Hematopoietic multipotent progenitor cell treated with erythropoietin and hydrocortisone succinate and interleukin-3 and kit ligand, for 4 days (in vitro differentiated cells): ENCODE data around the gene MED23.

Source experiments
- DNase-seq: peaks from one replicate; pipeline ENCODE4 v3.0.0-alpha.2; 2015

The MED23 gene, protein sequence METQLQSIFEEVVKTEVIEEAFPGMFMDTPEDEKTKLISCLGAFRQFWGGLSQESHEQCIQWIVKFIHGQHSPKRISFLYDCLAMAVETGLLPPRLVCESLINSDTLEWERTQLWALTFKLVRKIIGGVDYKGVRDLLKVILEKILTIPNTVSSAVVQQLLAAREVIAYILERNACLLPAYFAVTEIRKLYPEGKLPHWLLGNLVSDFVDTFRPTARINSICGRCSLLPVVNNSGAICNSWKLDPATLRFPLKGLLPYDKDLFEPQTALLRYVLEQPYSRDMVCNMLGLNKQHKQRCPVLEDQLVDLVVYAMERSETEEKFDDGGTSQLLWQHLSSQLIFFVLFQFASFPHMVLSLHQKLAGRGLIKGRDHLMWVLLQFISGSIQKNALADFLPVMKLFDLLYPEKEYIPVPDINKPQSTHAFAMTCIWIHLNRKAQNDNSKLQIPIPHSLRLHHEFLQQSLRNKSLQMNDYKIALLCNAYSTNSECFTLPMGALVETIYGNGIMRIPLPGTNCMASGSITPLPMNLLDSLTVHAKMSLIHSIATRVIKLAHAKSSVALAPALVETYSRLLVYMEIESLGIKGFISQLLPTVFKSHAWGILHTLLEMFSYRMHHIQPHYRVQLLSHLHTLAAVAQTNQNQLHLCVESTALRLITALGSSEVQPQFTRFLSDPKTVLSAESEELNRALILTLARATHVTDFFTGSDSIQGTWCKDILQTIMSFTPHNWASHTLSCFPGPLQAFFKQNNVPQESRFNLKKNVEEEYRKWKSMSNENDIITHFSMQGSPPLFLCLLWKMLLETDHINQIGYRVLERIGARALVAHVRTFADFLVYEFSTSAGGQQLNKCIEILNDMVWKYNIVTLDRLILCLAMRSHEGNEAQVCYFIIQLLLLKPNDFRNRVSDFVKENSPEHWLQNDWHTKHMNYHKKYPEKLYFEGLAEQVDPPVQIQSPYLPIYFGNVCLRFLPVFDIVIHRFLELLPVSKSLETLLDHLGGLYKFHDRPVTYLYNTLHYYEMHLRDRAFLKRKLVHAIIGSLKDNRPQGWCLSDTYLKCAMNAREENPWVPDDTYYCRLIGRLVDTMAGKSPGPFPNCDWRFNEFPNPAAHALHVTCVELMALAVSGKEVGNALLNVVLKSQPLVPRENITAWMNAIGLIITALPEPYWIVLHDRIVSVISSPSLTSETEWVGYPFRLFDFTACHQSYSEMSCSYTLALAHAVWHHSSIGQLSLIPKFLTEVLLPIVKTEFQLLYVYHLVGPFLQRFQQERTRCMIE (N-terminal part only)

DNA sequence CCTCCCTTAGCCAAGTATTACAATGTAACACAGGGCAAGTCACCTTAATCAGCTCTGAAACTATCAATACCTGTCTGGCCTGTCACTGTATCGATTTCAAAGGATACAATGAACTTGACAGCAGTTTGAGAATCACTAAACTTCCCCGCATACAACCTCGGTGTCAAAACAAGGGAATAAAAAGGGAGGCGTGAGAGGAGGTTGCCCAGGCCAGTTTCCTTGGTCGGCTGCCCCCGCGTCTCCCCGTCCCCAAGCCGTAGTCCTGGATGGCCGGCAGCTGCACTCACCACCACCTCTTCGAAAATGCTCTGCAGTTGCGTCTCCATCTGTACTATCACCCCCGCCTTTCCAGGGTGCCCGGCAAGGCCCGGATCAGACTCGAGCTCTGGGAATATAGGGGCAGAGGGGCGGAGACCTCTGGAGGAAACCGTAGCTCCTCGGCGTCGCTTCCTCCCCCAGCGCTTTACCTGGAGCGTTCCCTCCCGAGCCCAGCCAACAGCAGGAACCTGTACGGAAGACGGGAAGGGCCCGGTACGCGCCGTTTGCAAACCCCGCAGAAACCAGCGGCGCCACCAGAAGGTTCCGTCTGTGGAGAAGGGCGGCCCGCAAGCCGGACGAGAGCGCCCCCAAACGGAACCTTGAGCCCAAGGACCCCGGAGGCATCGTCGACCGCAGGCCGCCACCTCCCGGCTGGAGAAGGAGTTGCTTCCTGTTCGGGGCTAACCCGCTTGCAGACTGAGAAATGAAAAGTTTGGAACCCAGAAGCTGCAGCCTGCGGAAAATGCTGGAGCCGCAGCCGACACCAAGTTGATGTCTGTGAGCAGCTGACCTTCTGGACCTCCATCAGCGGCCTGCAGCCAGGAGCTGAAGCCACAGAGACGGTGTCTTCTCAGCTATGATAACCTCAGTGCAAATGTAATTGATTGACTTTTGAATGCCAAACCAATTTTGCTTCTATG, at the start of gene MED23:
Gene MED23 (minus strand): TSS at position 519 of the 959 bp plus-strand sequence. CDS start 193 bp downstream, at position 326.
- peak; percentile 97 for DNase-seq

DNA sequence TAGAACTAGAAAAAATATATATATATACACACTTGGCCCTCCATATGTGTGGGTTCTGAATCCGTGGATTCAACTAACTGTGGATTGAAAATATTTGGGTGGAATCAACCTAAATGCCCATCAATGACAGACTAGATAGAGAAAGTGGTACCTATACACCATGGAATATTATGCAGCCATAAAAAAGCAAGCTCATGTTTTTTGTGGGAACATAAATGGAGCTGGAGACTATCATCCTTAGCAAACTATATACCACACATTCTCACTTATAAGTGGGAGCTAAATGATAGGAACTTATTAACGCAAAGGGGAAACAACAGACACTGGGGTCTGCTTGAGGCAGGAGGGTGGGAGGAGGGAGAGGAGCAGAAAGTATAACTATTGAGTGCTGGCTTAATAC, 45.1 kb upstream of the MED23 start:
- DNase-seq = no peak

DNA sequence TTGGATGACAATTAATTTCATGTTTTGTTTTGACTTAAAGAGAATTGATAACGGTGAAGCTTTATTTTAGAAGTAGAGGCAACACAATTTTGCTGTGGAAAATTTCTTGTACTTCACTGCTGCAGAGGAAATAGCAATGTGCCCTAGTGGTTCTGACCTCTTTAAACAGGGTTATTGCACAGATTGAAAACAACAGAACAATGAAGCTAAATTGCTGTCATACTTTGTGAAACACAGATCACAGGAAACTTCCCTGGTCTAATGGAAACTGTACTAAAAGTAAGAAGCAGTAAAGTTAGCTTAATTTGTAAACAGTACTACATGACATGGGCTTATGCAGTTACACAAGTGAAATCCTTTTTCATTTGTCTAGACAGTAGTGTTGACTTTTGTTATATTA, 41.8 kb upstream of the MED23 start:
- no peak for DNase-seq

DNA sequence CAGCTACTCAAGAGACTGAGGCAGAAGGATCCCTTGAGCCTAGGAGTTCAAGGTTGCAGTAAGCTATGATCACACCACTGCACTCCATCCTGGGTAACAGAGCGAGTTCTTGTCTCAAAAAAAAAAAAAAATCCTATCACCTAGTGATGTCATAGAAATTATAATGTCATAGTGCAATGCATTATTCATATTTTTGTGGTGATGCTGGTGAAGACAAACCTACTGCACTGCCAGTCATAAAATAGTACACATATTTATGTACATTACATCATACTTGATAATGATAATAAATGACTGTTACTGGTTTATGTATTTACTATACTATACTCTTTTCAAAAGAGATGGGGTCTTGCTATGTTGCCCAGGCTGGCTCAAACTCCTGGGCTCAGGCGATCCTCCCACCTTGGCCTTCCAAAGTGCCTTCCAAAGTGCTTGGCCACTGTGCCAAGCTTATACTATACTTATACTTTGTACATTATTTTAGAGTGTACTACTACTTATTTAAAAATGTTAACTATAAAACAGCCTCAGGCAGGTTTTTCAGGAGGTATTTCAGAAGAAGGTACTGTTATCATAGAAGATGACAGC, 35.6 kb upstream of the MED23 start:
- no peak for DNase-seq

DNA sequence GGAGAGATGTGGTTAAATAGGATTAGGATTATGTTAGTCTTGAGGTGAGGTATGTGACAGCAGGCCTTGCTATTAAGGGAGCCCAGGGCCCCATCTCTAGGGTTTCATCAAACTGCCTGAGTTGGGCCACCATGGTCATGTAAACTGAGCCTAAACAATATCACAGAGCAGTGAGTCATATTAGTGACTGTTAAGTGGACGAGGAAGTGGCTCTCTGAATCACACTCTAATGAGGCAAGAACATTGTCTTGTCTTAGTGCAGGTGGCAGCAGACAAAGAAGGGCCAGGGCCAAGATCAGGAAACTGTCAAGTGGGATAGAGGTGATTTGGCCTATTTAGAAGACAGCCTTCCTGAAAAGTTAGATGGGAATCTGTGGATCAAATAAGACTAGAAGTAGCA, 32.2 kb upstream of the MED23 start:
- peak; percentile 55 for DNase-seq

DNA sequence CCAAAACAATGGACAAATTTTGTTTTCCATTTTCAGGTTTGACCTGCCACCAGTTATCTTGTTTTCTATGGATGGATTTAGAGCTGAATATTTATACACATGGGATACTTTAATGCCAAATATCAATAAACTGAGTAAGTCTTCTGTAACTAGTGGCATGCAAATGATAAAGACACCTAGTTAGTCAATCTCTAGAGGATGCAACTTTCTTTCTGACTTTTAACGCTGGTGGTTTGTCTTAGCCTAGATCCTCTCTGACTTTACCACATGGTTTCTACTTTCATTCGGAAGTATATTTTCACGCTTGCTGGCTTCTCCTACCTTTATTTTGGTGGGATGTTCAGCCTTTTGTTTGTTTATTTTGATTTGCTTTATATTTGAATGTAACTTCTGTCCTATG, 30.2 kb upstream of the MED23 start:
- no peak for DNase-seq

DNA sequence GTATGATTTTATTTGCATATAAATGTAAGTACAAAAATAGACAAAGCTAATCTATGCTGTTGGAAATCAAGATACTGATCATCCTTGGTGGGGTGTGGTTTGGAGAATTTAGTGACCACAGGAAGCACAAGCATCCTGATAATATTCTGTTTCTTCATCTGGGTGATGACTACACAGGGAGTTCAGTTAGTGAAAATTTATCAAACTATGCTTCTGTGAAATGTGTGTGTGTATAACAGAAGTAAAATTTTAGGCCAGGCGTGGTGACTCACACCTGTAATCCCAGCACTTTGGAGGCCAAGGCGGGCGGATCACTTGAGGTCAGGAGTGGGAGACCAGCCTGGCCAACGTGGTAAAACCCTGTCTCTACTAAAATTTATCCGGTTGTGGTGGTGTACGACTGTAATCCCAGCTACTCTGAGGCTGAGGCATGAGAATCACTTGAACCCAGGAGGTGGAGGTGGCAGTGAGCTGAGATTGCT, 29.6 kb upstream of the MED23 start:
- DNase-seq = peak; percentile 83

DNA sequence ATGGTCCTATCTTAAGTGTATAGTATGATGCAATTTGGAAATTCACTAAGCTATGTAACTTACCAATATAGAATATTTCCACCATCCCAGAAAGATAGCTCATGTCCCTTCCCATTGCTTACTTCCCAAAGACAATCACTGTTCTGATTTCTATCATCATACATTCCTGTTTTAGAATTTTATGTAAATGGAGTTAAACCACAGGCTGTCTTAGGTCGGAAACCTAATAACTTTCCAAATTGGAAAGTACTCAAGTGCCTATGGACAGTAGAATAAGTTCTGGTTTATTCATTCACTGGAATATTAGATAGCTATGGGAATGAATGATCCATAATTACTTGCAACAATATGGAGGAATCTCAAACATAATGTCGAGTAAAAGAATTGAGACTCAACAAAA, 29.2 kb upstream of the MED23 start:
- no peak for DNase-seq

DNA sequence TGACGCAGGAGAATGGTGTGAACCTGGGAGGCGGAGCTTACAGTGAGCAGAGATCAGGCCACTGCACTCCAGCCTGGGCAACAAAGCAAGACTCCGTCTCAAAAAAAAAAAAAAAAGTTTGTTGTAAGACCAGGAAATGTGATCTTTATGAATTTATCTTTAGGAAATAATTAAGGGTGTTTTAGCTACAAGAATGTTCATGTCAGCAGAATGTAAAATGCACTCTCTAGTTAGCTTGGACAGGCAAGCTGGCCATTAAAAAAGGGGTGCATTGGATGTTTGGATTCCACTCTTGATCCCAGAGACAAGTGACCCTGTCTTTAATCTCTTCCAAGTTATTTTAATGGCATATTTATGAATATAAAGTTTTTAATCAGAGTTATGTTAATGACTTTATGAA, 28.6 kb upstream of the MED23 start:
- DNase-seq = no peak

DNA sequence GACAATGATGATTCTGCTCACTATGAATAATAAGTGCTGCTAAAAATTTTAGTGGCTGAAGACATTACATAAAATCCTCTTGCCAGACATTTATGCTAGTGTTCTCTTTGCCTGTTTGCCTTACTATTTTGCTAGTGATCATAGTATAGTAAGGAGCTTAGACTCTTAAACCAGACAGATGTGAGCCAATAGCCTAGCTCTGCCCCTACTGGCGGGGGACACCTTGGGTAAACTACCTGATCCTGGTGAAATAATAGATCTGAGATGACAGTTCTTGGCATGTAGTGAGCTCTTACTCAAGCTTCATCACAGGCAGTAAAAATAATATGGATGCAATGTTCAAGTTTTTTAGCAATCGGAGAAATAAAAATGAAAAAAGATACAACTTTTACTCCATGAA, 27.9 kb upstream of the MED23 start:
- no peak for DNase-seq

DNA sequence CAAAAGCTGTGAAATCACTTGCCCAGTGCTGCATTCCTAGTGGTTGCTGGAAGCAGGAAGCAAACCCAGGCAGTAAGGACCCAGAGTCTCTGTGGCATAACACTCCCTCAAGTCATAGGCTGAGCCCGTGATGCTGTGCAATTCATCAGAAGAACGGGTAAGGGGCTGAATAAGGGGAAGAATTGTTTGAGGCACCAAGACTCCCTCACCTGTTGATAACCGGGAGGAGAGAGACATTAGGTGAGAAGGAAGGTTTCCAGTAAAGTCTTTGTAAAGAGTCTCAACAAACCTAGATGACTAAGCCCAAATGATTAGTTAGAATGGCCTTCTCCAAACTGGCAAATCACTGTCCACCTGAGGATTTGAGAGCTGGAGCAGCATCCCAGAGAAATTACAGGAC, 27.3 kb upstream of the MED23 start:
- DNase-seq = no peak

DNA sequence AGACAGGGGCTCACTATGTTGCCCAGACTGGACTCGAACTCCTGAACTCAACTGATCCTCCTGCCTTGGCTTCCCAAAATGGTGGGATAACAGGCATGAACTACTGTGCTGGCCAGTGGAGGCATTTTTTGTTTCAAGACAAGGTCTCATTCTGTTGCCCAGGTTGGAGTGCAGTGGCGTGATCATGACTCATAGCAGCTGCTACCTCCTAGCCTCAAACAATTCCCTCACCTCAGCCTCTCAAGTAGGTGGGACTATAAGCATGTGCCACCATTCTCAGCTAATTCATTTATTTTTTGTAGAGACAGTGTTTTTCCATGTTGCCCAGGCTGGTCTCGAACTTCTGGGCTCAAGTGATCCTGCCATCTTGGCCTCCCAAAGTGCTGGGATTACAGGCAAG, 26.3 kb upstream of the MED23 start:
- DNase-seq = no peak

DNA sequence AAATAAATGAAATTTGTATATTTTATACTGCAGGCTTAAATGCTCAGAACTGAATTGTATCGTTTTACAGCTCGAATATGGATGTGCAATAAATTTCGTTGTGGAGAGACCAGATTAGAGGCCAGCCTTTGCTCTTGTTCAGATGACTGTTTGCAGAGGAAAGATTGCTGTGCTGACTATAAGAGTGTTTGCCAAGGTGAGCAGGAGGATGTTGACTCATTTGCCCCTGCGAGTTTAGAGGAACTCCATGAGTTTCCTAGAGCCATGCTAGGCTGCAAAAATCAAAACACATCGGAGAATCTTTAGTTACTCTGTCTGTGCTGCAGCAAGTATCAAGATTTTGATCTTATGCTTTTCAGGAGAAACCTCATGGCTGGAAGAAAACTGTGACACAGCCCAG, 24.4 kb upstream of the MED23 start:
- no peak for DNase-seq

DNA sequence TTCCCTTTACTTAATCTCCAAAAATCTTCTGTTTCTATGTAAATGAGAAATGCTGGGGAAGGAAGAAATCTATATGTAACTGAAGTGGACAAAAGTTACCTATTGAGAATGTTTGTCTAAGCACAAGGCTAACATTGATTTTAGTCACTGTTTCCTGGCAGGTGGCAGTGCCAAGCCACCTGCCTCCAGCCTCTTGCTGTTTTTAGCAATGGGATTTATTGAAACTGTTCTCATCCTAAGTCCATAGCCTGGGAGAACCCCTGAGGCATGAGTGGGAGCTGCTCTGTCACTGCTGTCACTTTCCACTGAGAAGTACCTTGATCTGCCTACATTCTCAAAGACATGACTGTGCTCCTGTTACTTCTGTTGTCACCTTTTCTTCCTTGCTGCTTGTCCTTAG, 23.7 kb upstream of the MED23 start:
- no peak for DNase-seq

DNA sequence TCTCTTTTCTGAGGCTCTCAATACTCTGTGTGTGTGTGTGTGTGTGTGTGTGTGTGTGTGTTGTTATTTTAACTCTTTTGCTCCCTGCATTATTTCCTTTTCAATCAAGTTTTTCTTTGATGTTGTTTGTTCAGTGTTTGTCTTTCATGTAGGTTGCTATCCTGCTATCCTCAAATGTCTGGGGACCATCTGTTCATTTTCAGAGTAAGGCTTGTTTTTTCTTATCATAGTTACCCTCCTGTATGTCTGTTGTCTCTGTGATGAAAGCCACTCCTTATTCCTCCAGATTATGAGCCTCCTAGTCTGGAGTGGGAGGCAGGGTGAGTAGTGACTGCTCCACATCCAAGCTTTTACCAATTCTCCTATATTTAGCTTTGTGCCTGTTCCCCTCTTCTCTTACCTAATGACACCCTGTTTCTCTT, 18.2 kb upstream of the MED23 start:
- DNase-seq = peak; percentile 71

DNA sequence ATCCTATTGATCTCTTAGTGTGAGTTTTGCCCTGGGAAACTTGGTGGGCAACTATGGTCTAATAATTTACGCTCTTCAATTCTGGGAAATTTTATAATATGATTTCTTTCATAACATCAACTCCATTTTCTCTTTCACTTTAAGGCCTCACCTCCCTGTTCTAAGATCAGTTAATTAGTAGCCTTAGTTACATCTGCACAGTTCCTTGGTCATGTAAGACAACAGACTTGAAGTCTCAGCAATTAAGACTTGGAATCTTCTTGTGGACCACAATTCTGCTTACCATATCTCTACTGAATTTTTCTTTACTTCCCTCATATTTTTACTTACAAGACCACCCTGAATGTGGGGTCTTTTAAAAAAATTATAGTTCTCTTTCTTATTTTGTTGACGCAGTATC, 17.8 kb upstream of the MED23 start:
- peak; percentile 13 for DNase-seq

DNA sequence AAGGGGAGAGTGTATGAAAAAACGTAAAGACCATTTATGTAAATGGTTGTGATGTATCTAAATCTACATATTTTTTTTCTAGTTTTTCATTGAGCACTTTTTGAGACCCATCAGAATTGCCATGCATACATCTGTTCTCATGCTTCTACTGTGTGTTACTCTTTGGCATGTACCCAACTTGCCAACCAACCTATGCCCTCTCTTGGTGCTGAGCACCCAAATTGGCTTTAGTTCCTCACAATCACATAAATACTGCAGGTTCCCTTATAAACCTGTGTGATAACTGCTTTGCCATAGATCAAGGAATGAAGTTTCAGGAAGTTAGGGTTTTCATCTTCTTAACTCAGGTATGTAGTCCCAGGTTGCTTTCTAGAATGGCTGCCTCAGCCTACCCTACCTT, 16.9 kb upstream of the MED23 start:
- no peak for DNase-seq

DNA sequence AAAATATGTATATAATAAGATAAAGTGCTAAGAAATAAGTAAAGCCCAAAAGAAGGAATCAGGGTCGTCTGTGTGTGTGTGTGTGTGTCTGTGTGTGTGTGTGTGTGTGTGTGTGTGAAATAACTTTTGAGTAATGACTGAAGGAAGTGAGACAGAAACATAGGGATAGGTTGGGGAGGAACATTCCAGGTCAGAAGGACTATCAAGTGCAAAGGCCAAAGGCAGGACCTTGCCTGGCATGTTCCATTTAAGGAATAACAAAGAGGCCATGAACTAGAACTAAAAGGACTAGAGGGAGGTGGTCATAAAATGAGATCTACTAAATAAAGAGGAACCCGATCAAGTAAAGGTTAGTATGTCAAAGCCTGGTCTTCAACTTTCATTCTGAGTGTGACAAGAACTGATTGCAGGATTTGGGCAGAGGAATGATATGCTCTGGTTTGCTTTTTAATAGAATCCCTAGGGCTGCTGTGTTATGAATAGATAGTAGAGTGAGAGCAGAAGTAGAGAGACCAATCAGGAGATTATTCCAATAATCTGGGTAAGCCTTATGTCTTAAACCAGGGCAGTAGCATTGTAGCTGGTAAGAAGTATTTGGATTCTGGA, 15.9 kb upstream of the MED23 start:
- peak; percentile 15 for DNase-seq

DNA sequence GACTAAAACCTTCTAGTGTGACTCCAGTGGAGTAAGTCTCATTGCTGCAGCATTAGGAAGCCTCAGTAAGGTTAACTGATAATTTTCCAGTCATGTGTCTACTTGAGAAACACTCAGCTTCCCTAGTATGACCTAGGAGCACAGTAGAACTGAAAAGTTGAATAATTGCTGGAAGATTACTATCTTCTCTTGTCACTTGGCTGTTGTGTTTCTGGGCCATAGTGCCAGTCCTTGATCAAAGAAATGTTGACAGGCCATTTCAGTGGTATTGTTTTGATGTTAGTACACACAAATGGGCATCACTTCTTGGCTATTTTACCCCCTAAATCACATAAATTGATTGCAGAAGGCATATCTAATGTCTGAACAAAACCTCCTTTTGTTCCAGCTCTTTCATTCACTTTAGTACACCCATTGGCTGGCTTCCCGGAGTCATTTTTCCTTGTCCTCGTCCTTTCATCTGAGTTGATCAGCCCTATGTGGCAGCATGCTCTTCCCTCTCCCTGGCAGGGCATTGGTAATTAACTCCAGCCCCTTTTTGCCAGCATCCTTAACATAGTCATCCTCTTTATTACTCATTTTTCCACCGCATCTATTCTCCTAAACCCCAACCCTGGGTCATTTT, 15.1 kb upstream of the MED23 start:
- DNase-seq = no peak

DNA sequence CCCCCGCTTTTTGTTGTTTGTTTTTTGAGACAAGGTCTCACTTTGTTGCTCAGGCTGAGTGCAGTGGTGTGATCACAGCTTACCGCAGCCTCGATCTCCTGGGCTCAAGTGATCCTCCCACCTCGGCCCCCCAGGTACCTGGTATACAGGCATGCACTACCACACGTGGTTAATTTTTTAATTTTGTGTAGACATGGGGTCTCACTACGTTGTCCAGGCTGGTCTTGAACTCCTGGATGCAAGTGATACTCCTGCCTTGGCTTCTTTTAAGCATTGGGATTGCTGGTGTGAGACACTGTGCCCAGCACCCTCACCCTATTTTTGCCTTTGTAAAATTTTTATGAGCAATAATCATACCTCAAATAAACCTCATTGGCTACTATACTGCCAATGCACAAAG, 14.5 kb upstream of the MED23 start:
- no peak for DNase-seq

DNA sequence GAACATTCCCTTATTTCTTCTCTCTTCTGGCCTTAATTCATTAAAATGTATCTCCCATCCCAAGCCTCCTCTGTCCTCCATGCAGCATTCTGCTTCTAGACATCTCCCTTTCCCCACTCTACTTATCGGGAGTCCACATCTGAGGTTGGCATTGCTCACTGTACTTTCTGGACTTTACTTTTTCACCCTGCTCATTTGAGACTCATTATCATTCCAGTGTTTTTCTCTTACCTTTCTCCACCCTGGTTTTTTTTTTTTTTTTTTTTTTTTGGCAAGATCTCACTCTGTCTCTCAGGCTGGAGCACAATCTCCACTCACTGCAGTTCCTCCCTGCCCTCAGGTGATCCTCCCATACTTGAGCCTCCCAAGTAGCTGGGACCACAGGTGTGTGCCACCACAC, 13.5 kb upstream of the MED23 start:
- peak; percentile 11 for DNase-seq
